ENCODE measurements around the gene RAD23B.
A peak's percentile ranks its signal among the peaks of the same experiment; 100 is the strongest.

RAD23B gene

DNA sequence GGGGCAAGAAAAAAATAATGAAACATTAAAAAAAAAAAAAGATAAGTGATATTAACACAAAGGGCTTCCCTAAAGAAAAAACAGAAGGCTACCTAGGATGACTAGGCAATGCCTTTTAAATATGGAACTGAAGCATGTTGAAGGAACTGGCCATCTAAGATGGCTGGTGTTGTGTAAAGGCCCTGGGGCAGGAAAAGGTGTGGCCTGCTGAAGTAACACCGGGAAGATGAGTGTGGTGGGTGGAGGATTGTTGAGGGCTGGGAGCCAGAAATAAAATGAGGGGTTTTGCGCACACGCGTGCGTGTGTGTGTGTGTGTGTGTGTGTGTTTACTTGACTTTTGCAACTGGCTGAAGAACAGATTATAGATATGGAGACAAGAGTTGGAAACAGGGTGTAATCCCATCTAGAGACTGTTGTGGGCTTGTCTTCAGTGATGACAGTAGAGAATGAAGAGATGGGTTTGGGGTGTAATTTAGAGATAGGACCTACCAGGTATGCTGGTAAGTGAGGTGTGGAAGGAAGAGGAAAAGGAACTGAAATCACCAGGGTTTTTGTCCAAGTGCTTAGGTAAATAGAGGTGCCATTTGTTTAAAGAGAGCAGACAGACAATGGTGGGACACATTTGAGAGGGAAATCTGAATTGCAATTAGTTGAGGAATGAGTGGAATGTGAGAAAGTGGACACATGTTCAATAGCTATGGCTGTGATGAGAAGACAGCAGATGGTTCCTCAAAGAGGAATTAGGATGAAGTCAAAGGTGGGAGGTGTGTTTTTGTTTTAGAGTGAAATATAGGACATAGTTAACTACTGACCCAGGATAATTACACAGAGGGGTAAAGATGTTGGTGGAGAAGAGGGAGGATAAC is 33.9 kb downstream of the RAD23B start:
- TF ChIP-seq, protein P1, sequence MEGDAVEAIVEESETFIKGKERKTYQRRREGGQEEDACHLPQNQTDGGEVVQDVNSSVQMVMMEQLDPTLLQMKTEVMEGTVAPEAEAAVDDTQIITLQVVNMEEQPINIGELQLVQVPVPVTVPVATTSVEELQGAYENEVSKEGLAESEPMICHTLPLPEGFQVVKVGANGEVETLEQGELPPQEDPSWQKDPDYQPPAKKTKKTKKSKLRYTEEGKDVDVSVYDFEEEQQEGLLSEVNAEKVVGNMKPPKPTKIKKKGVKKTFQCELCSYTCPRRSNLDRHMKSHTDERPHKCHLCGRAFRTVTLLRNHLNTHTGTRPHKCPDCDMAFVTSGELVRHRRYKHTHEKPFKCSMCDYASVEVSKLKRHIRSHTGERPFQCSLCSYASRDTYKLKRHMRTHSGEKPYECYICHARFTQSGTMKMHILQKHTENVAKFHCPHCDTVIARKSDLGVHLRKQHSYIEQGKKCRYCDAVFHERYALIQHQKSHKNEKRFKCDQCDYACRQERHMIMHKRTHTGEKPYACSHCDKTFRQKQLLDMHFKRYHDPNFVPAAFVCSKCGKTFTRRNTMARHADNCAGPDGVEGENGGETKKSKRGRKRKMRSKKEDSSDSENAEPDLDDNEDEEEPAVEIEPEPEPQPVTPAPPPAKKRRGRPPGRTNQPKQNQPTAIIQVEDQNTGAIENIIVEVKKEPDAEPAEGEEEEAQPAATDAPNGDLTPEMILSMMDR (IDR thresholded peaks at IDR 0.05; ENCODE audit: insufficient read depth, low read depth, low read length, missing control alignments): no peak
- no peak overlapping the region for H3K4me3 ChIP-seq (ENCODE audit: low read length)
- DNase-seq (ENCODE audit: low read depth): peak; percentile 65

DNA sequence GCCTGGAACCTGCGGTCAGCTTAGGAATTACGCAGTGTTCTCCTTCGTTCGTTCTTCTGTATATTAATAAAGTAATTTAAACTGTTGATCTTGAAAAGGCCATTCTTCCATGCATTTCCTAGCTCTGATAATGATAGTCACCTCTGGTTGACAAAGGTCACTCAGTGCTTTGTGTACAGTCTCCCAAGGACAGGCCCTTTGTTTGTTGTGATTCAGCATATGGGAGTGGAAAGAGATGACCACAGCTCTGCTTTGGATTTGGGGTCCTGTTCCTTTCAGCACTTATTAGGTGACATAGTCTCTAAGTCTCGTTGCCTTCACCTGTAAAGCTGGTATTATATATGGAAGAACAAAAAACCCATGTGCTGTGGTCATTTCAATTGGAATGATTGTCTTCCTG is 39.6 kb downstream of the RAD23B start:
- TF ChIP-seq, protein P1 (IDR thresholded peaks at IDR 0.05; ENCODE audit: insufficient read depth, low read depth, low read length, missing control alignments): no peak
- no peak overlapping the region for H3K4me3 ChIP-seq (ENCODE audit: low read length)
- DNase-seq (ENCODE audit: low read depth): no peak

DNA sequence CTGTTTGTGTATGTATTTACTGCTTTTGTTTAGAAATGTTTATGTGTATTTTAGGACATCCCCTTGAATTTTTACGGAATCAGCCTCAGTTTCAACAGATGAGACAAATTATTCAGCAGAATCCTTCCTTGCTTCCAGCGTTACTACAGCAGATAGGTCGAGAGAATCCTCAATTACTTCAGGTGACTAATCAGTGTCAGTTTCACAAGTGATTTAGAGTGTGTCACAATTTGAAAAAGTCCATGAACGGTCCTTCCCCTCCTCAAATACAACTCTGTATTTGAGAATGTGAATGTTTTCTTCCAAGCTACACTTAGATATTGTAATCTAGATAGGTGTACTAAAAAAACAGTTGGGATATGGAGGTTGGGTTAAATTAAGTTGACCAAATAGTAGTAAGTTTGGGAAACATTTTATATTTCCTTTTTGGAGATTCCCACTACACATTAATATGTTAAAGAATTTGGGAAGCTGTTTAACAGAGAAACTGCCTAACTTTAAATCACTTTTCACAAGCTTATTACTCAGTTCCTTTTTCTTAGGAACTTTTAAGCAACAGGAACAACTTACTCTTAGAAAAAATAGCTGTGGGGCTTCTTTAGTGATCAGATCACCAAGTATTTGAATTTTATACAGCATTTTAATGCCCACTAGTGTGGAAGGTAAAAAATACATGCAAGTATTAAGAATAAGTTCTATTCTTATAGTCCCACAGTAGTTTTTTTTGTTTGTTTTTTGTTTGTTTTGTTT is 40.9 kb downstream of the RAD23B start:
- TF ChIP-seq, protein P1 (IDR thresholded peaks at IDR 0.05; ENCODE audit: insufficient read depth, low read depth, low read length, missing control alignments): no peak
- no peak overlapping the region for H3K4me3 ChIP-seq (ENCODE audit: low read length)
- peak; percentile 28 for DNase-seq (ENCODE audit: low read depth)

DNA sequence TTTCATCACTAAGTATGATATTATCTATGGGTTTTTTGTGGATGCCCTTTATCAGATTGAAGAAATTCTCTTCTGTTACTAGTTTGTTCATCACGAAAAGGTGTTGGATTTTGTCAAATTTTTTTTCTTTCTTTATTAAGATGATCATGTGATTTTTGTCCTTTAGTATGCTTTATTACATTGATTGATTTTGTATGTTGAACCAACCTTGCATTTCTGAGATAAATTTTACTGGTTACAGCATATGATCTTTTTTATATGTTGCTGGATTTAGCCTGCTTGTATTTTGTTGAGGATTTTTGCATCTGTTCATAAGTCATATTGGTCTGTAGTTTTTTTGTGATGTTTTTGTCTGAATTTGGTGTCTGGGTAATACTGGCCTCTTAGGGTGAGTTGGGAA is 42.8 kb downstream of the RAD23B start:
- no peak for DNase-seq (ENCODE audit: low read depth)
- H3K4me3 ChIP-seq (ENCODE audit: low read length): no peak overlapping the region
- TF ChIP-seq, protein P1 (IDR thresholded peaks at IDR 0.05; ENCODE audit: insufficient read depth, low read depth, low read length, missing control alignments): no peak

DNA sequence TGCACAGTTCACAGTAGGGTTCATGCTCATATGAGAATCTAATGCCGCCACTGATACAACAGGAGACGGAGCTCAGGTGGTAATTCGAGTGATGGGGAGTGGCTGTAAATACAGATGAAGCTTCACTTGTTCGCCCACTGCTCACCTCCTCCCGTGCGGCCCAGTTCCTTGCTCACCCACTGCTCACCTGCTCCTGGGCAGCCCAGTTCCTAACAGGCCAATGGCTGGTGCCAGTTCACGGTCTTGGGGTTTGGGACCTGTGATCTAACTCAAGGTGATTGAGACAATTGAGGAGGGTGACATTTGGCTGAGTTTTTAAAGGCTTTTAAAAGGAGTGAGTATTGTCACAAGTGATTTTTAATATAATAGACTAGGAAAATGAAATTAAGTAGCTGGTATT is 45.4 kb downstream of the RAD23B start:
- TF ChIP-seq, protein P1 (IDR thresholded peaks at IDR 0.05; ENCODE audit: insufficient read depth, low read depth, low read length, missing control alignments): no peak
- no peak for DNase-seq (ENCODE audit: low read depth)
- no peak overlapping the region for H3K4me3 ChIP-seq (ENCODE audit: low read length)

DNA sequence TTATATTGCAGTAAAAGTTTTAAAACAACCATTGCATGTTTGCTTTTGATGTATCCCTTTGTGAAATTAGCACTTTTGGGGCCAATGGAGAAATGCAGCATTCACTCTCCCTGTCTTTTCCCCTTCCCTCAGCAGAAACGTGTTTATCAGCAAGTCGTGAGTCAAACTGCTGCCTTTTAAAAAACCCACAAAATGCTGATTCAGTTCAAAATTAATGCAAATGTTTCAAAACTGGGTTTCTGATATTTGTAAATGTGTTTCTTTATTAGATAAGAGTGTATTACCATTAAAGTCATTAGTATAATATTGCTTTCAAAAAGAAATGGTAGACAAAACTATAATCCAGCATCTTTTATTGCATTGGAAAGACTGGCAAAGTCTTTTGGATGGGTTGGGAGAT is 47.3 kb downstream of the RAD23B start:
- no peak overlapping the region for H3K4me3 ChIP-seq (ENCODE audit: low read length)
- no peak for DNase-seq (ENCODE audit: low read depth)
- TF ChIP-seq, protein P1 (IDR thresholded peaks at IDR 0.05; ENCODE audit: insufficient read depth, low read depth, low read length, missing control alignments): no peak
